CD4-positive, alpha-beta T cell treated with Interferon gamma for 1 hour (primary cell): ENCODE measurements around the gene VN1R4.
"Not testable (repeated sequence)": the region's sequence is repeated elsewhere in the genome, so short reads cannot be mapped to it uniquely, and the experiment has no call there.

Experiments
- DNase-seq: peaks from one replicate; pipeline ENCODE4 v3.0.0-alpha.2; 2020

VN1R4 gene

GRCh38 chr19:53267623-53268022, at the start of gene VN1R4:
Gene VN1R4 (minus strand): TSS chr19:53267723. CDS start chr19:53267665, 58 bp downstream.
- not testable (repeated sequence) for DNase-seq

- DNase-seq: no peak
Measured at GRCh38 chr19:53311897-53312296, 44.4 kb upstream of the VN1R4 start.

- no peak for DNase-seq
Measured at GRCh38 chr19:53311044-53311443, 43.5 kb upstream of the VN1R4 start.

- DNase-seq: no peak
Measured at GRCh38 chr19:53308339-53308811, 40.9 kb upstream of the VN1R4 start.

- not testable (repeated sequence) for DNase-seq
Measured at GRCh38 chr19:53301341-53301740, 33.8 kb upstream of the VN1R4 start.

GRCh38 chr19:53294786-53295441, 27.4 kb upstream of the VN1R4 start:
- no peak for DNase-seq

GRCh38 chr19:53290758-53291549, 23.4 kb upstream of the VN1R4 start:
- DNase-seq: no peak

GRCh38 chr19:53285087-53285486, 17.6 kb upstream of the VN1R4 start:
- DNase-seq: no peak

- DNase-seq: not testable (repeated sequence)
Measured at GRCh38 chr19:53281947-53282346, 14.4 kb upstream of the VN1R4 start.

GRCh38 chr19:53275480-53275879, 8.0 kb upstream of the VN1R4 start:
- no peak for DNase-seq

- DNase-seq: no peak
Measured at GRCh38 chr19:53272044-53272443, 4.5 kb upstream of the VN1R4 start.

GRCh38 chr19:53269861-53270260, 2.3 kb upstream of the VN1R4 start:
- DNase-seq: not testable (repeated sequence)

GRCh38 chr19:53257715-53258342, 9.7 kb downstream of the VN1R4 start, which contains the start of gene VN1R2:
Gene VN1R2 (plus strand): TSS chr19:53258292. CDS start chr19:53258376, 84 bp downstream.
- not testable (repeated sequence) for DNase-seq

GRCh38 chr19:53254411-53255341, 12.8 kb downstream of the VN1R4 start, which contains the start of gene ZNF677:
Gene ZNF677 (minus strand): TSS chr19:53254873. CDS start chr19:53251550, 3,323 bp downstream.
- peak; percentile 89 for DNase-seq

- no peak for DNase-seq
Measured at GRCh38 chr19:53246498-53246897, 21.0 kb downstream of the VN1R4 start.

- DNase-seq: no peak
Measured at GRCh38 chr19:53237114-53237777, 30.3 kb downstream of the VN1R4 start.

- no peak for DNase-seq
Measured at GRCh38 chr19:53224606-53225005, 42.9 kb downstream of the VN1R4 start.

- DNase-seq: not testable (repeated sequence)
Measured at GRCh38 chr19:53222716-53223115, 44.8 kb downstream of the VN1R4 start.
